ENCODE results near the gene NEK10. TPM values are rescaled to one million over a fixed set of nuclear protein-coding genes. Genes with fewer than 3 reads are reported as not detected.

The NEK10 gene
- total and polyA plus RNA-seq, 2 donors from 2014 or later = 1.0 to 4.1 TPM

- FAIRE-seq = no peak
- Histone ChIP-seq H3K27ac (ENCODE audit: low read depth in 2 of 2, low read length in 2 of 2) (no peak overlapping the region), H3K9ac (ENCODE audit: low read length in 3 of 3) (no peak overlapping the region), H3K9me3 (ENCODE audit: control insufficient read depth in 2 of 3, insufficient read depth in 1 of 3, low read length in 3 of 3) (no peaks in the 10 kb centered on the region), H3K4me1 (ENCODE audit: control insufficient read depth in 2 of 3, insufficient read depth in 2 of 3, low read depth in 1 of 3, low read length in 3 of 3) (no peaks in the 10 kb centered on the region), H3K4me3 (ENCODE audit: low read length in 3 of 3) (no peak overlapping the region), H3K36me3 (ENCODE audit: control insufficient read depth in 2 of 3, insufficient read depth in 3 of 3, low read length in 3 of 3) (no peaks in the 10 kb centered on the region), H3K27me3 (ENCODE audit: control insufficient read depth, insufficient read depth, low read length) (no peaks in the 10 kb centered on the region)
- no peak for TF ChIP-seq CTCF (IDR thresholded peaks at IDR 0.05; ENCODE audit: borderline replicate concordance, extremely low read depth, insufficient read depth)
- intact Hi-C loops (cut with DNase I) = no loop called here
- no peak for DNase-seq
Measured at GRCh38 chr3:27160779-27161287, 208.3 kb downstream of the NEK10 start.

- DNase-seq = no peak
- intact Hi-C loops (cut with DNase I) = no loop called here
- H3K36me3 ChIP-seq (ENCODE audit: control insufficient read depth in 2 of 3, insufficient read depth in 3 of 3, low read length in 3 of 3) = no peaks in the 10 kb centered on the region
- no peak overlapping the region for H3K27ac ChIP-seq (ENCODE audit: low read depth in 2 of 2, low read length in 2 of 2)
- H3K4me3 ChIP-seq (ENCODE audit: low read length in 3 of 3) = no peak overlapping the region
- no peak for TF ChIP-seq CTCF (IDR thresholded peaks at IDR 0.05; ENCODE audit: borderline replicate concordance, extremely low read depth, insufficient read depth)
- H3K27me3 ChIP-seq (ENCODE audit: control insufficient read depth, insufficient read depth, low read length) = no peaks in the 10 kb centered on the region
- no peak overlapping the region for H3K9ac ChIP-seq (ENCODE audit: low read length in 3 of 3)
- FAIRE-seq = no peak
- H3K4me1 ChIP-seq (ENCODE audit: control insufficient read depth in 2 of 3, insufficient read depth in 2 of 3, low read depth in 1 of 3, low read length in 3 of 3) = no peaks in the 10 kb centered on the region
- no peaks in the 10 kb centered on the region for H3K9me3 ChIP-seq (ENCODE audit: control insufficient read depth in 2 of 3, insufficient read depth in 1 of 3, low read length in 3 of 3)
Measured at GRCh38 chr3:27160146-27160545, 209.0 kb downstream of the NEK10 start.

- no peak overlapping the region for H3K27ac ChIP-seq (ENCODE audit: low read depth in 2 of 2, low read length in 2 of 2)
- intact Hi-C loops (cut with DNase I) = no loop called here
- FAIRE-seq (no peak), DNase-seq (no peak)
- no peak for TF ChIP-seq CTCF (IDR thresholded peaks at IDR 0.05; ENCODE audit: borderline replicate concordance, extremely low read depth, insufficient read depth)
- H3K4me1 ChIP-seq (ENCODE audit: control insufficient read depth in 2 of 3, insufficient read depth in 2 of 3, low read depth in 1 of 3, low read length in 3 of 3) = no peaks in the 10 kb centered on the region
- no peaks in the 10 kb centered on the region for H3K9me3 ChIP-seq (ENCODE audit: control insufficient read depth in 2 of 3, insufficient read depth in 1 of 3, low read length in 3 of 3)
- H3K36me3 ChIP-seq (ENCODE audit: control insufficient read depth in 2 of 3, insufficient read depth in 3 of 3, low read length in 3 of 3) = no peaks in the 10 kb centered on the region
- H3K27me3 ChIP-seq (ENCODE audit: control insufficient read depth, insufficient read depth, low read length) = no peaks in the 10 kb centered on the region
- H3K4me3 ChIP-seq (ENCODE audit: low read length in 3 of 3) = no peak overlapping the region
- H3K9ac ChIP-seq (ENCODE audit: low read length in 3 of 3) = no peak overlapping the region
Measured at GRCh38 chr3:27147215-27147614, 222.0 kb downstream of the NEK10 start.

GRCh38 chr3:27146786-27147185 lies 222.4 kb downstream of the NEK10 start:
- Histone ChIP-seq H3K9ac (ENCODE audit: low read length in 3 of 3) (no peak overlapping the region), H3K4me3 (ENCODE audit: low read length in 3 of 3) (no peak overlapping the region), H3K27me3 (ENCODE audit: control insufficient read depth, insufficient read depth, low read length) (no peaks in the 10 kb centered on the region), H3K36me3 (ENCODE audit: control insufficient read depth in 2 of 3, insufficient read depth in 3 of 3, low read length in 3 of 3) (no peaks in the 10 kb centered on the region), H3K27ac (ENCODE audit: low read depth in 2 of 2, low read length in 2 of 2) (no peak overlapping the region), H3K9me3 (ENCODE audit: control insufficient read depth in 2 of 3, insufficient read depth in 1 of 3, low read length in 3 of 3) (no peaks in the 10 kb centered on the region), H3K4me1 (ENCODE audit: control insufficient read depth in 2 of 3, insufficient read depth in 2 of 3, low read depth in 1 of 3, low read length in 3 of 3) (no peaks in the 10 kb centered on the region)
- TF ChIP-seq CTCF (IDR thresholded peaks at IDR 0.05; ENCODE audit: borderline replicate concordance, extremely low read depth, insufficient read depth) = no peak
- no peak for DNase-seq
- FAIRE-seq = no peak
- intact Hi-C loops (cut with DNase I) = no loop called here
